Epithelial cell of esophagus (primary cell): ENCODE data around the gene DEPDC5.

Experiments used
- DNase-seq: peaks from one replicate; pipeline ENCODE4 v3.0.0; 2010; ENCODE audit warnings: low read depth
- H3K4me3 ChIP-seq: 2 replicates; pipeline ENCODE4 v1.5.1; 2011; ENCODE audit warnings: mild to moderate bottlenecking, low read length, control low read depth
- CTCF ChIP-seq: IDR thresholded peaks from 2 replicates; pipeline ENCODE4 v1.5.1; 2011; ENCODE audit warnings: low read depth, mild to moderate bottlenecking, low read length, control low read depth, inconsistent platforms; ENCODE audit not compliant: insufficient read depth; ENCODE audit errors: missing control alignments

DEPDC5 gene

GRCh38 chr22:31818481-31819392 lies 64.9 kb downstream of the DEPDC5 start:
- no peak overlapping the region for H3K4me3 ChIP-seq
- TF ChIP-seq CTCF: no peak
- peak; percentile 4 for DNase-seq

- no peak for TF ChIP-seq CTCF
- H3K4me3 ChIP-seq: no peak overlapping the region
- no peak for DNase-seq
Measured at GRCh38 chr22:31820655-31821054, 66.8 kb downstream of the DEPDC5 start.

- H3K4me3 ChIP-seq: no peak overlapping the region
- DNase-seq: no peak
- TF ChIP-seq CTCF: no peak
Measured at GRCh38 chr22:31821572-31821971, 67.8 kb downstream of the DEPDC5 start.

- no peak for DNase-seq
- TF ChIP-seq CTCF: no peak
- H3K4me3 ChIP-seq: no peak overlapping the region
Measured at GRCh38 chr22:31822523-31822922, 68.7 kb downstream of the DEPDC5 start.

GRCh38 chr22:31825513-31825912 lies 71.7 kb downstream of the DEPDC5 start:
- DNase-seq: peak; percentile 54
- H3K4me3 ChIP-seq: no peak overlapping the region
- TF ChIP-seq CTCF: no peak

- no peak for TF ChIP-seq CTCF
- no peak overlapping the region for H3K4me3 ChIP-seq
- DNase-seq: peak; percentile 79
Measured at GRCh38 chr22:31826443-31826842, 72.6 kb downstream of the DEPDC5 start.

GRCh38 chr22:31828739-31829138 lies 74.9 kb downstream of the DEPDC5 start:
- no peak for DNase-seq
- no peak for TF ChIP-seq CTCF
- no peak overlapping the region for H3K4me3 ChIP-seq
